ENCODE results near the gene FGD6.

Gene FGD6

GRCh38 chr12:95073698-95074520 is 143.4 kb downstream of the FGD6 start:
- no peak for DNase-seq

- peak; percentile 85 for DNase-seq
These were observed 144.2 kb downstream of the FGD6 start, which contains the start of gene NR2C1 for GRCh38 chr12:95072900-95073697. TSS of gene NR2C1 (minus strand) at chr12:95073618. CDS start at chr12:95067384, 6,234 bp downstream.

GRCh38 chr12:95070378-95070777 is 146.9 kb downstream of the FGD6 start:
- no peak for DNase-seq

GRCh38 chr12:95066091-95066855 is 151.0 kb downstream of the FGD6 start:
- DNase-seq: no peak

- DNase-seq: no peak
These were observed 156.3 kb downstream of the FGD6 start for GRCh38 chr12:95060951-95061350.

GRCh38 chr12:95059984-95060383 is 157.3 kb downstream of the FGD6 start:
- DNase-seq: no peak

GRCh38 chr12:95057424-95057823 is 159.8 kb downstream of the FGD6 start:
- DNase-seq: no peak

- DNase-seq: no peak
These were observed 162.2 kb downstream of the FGD6 start for GRCh38 chr12:95055057-95055456.

- no peak for DNase-seq
These were observed 163.1 kb downstream of the FGD6 start for GRCh38 chr12:95054206-95054605.

GRCh38 chr12:95051241-95051640 is 166.0 kb downstream of the FGD6 start:
- DNase-seq: no peak

- no peak for DNase-seq
These were observed 179.4 kb downstream of the FGD6 start for GRCh38 chr12:95037906-95038305.

GRCh38 chr12:95034750-95035149 is 182.5 kb downstream of the FGD6 start:
- DNase-seq: no peak
